Measurements from ENCODE around the gene NDUFA12.

NDUFA12 gene

GRCh38 chr12:94971923-94972322 is 31.6 kb downstream of the NDUFA12 start:
- TF ChIP-seq CTCF (IDR thresholded peaks at IDR 0.05; ENCODE audit: low read depth, low read length, missing control alignments), result no peak
- no peak overlapping the region for H3K4me3 ChIP-seq (ENCODE audit: low read depth, low read length)
- DNase-seq (ENCODE audit: low read depth), result no peak

- no peak overlapping the region for H3K4me3 ChIP-seq (ENCODE audit: low read depth, low read length)
- no peak for TF ChIP-seq CTCF (IDR thresholded peaks at IDR 0.05; ENCODE audit: low read depth, low read length, missing control alignments)
- DNase-seq (ENCODE audit: low read depth), result no peak
These were observed 32.9 kb downstream of the NDUFA12 start for GRCh38 chr12:94970560-94970959.

- H3K4me3 ChIP-seq (ENCODE audit: low read depth, low read length), result no peak overlapping the region
- peak; percentile 24 for DNase-seq (ENCODE audit: low read depth)
- no peak for TF ChIP-seq CTCF (IDR thresholded peaks at IDR 0.05; ENCODE audit: low read depth, low read length, missing control alignments)
These were observed 34.1 kb downstream of the NDUFA12 start for GRCh38 chr12:94969424-94969823.

GRCh38 chr12:94965982-94966630 is 37.4 kb downstream of the NDUFA12 start:
- TF ChIP-seq CTCF (IDR thresholded peaks at IDR 0.05; ENCODE audit: low read depth, low read length, missing control alignments), result no peak

GRCh38 chr12:94963649-94964048 is 39.8 kb downstream of the NDUFA12 start:
- no peak for DNase-seq (ENCODE audit: low read depth)
- H3K4me3 ChIP-seq (ENCODE audit: low read depth, low read length), result no peak overlapping the region
- no peak for TF ChIP-seq CTCF (IDR thresholded peaks at IDR 0.05; ENCODE audit: low read depth, low read length, missing control alignments)

More at GRCh38 chr12:94965982-94966630, 37.4 kb downstream of the NDUFA12 start:
- no peak overlapping the region for H3K4me3 ChIP-seq (ENCODE audit: low read depth, low read length)
- DNase-seq (ENCODE audit: low read depth), result no peak

- no peak for DNase-seq (ENCODE audit: low read depth)
- TF ChIP-seq CTCF (IDR thresholded peaks at IDR 0.05; ENCODE audit: low read depth, low read length, missing control alignments), result no peak
- H3K4me3 ChIP-seq (ENCODE audit: low read depth, low read length), result no peak overlapping the region
These were observed 40.8 kb downstream of the NDUFA12 start for GRCh38 chr12:94962670-94963069.

GRCh38 chr12:94961911-94962310 is 41.6 kb downstream of the NDUFA12 start:
- no peak for TF ChIP-seq CTCF (IDR thresholded peaks at IDR 0.05; ENCODE audit: low read depth, low read length, missing control alignments)
- no peak for DNase-seq (ENCODE audit: low read depth)
- H3K4me3 ChIP-seq (ENCODE audit: low read depth, low read length), result no peak overlapping the region
